ENCODE measurements around the gene MAPKAP1.

The MAPKAP1 gene

GRCh38 chr9:125630436-125630835 is 76.6 kb downstream of the MAPKAP1 start:
- Histone ChIP-seq H3K4me1 (ENCODE audit: control insufficient read depth in 1 of 2, insufficient read depth in 1 of 2, low read depth in 1 of 2, low read length in 1 of 2) (peaks cover 59 to 60% of the 10 kb centered on the region in 2 experiments), H3K36me3 (no peaks in the 10 kb centered on the region), H3K9me3 (no peaks in the 10 kb centered on the region), H3K4me3 (ENCODE audit: low read depth in 1 of 2, low read length in 1 of 2) (no peak overlapping the region), H3K27me3 (no peaks in the 10 kb centered on the region), H3K27ac (peak overlapping the region; percentile 80)
- TF ChIP-seq CTCF (IDR thresholded peaks at IDR 0.05) = no peak

- no peak overlapping the region for H3K4me3 ChIP-seq (ENCODE audit: low read depth in 1 of 2, low read length in 1 of 2)
- peak overlapping the region; percentile 80 for H3K27ac ChIP-seq
- H3K9me3 ChIP-seq = no peaks in the 10 kb centered on the region
- H3K36me3 ChIP-seq = no peaks in the 10 kb centered on the region
- no peaks in the 10 kb centered on the region for H3K27me3 ChIP-seq
- no peak for TF ChIP-seq CTCF (IDR thresholded peaks at IDR 0.05)
- peaks cover 59 to 60% of the 10 kb centered on the region in 2 experiments for H3K4me1 ChIP-seq (ENCODE audit: control insufficient read depth in 1 of 2, insufficient read depth in 1 of 2, low read depth in 1 of 2, low read length in 1 of 2)
These were observed 77.6 kb downstream of the MAPKAP1 start for GRCh38 chr9:125629446-125629845.

- no peak overlapping the region for H3K4me3 ChIP-seq (ENCODE audit: low read depth in 1 of 2, low read length in 1 of 2)
- TF ChIP-seq CTCF (IDR thresholded peaks at IDR 0.05) = no peak
- no peak overlapping the region for H3K27ac ChIP-seq
- H3K36me3 ChIP-seq = no peaks in the 10 kb centered on the region
- no peaks in the 10 kb centered on the region for H3K9me3 ChIP-seq
- peaks cover 32 to 33% of the 10 kb centered on the region in 2 experiments for H3K4me1 ChIP-seq (ENCODE audit: control insufficient read depth in 1 of 2, insufficient read depth in 1 of 2, low read depth in 1 of 2, low read length in 1 of 2)
- no peaks in the 10 kb centered on the region for H3K27me3 ChIP-seq
These were observed 80.8 kb downstream of the MAPKAP1 start for GRCh38 chr9:125626187-125626586.

- Histone ChIP-seq H3K36me3 (no peaks in the 10 kb centered on the region), H3K4me1 (ENCODE audit: control insufficient read depth in 1 of 2, insufficient read depth in 1 of 2, low read depth in 1 of 2, low read length in 1 of 2) (no peaks in the 10 kb centered on the region), H3K4me3 (ENCODE audit: low read depth in 1 of 2, low read length in 1 of 2) (no peak overlapping the region), H3K27me3 (no peaks in the 10 kb centered on the region), H3K9me3 (no peaks in the 10 kb centered on the region), H3K27ac (no peak overlapping the region)
- no peak for TF ChIP-seq CTCF (IDR thresholded peaks at IDR 0.05)
These were observed 85.8 kb downstream of the MAPKAP1 start for GRCh38 chr9:125621170-125621569.

- Histone ChIP-seq H3K36me3 (no peaks in the 10 kb centered on the region), H3K27ac (no peak overlapping the region), H3K27me3 (no peaks in the 10 kb centered on the region), H3K4me1 (ENCODE audit: control insufficient read depth in 1 of 2, insufficient read depth in 1 of 2, low read depth in 1 of 2, low read length in 1 of 2) (no peaks in the 10 kb centered on the region), H3K4me3 (ENCODE audit: low read depth in 1 of 2, low read length in 1 of 2) (no peak overlapping the region), H3K9me3 (no peaks in the 10 kb centered on the region)
- no peak for TF ChIP-seq CTCF (IDR thresholded peaks at IDR 0.05)
These were observed 86.8 kb downstream of the MAPKAP1 start for GRCh38 chr9:125620216-125620615.

GRCh38 chr9:125617087-125617486 is 89.9 kb downstream of the MAPKAP1 start:
- Histone ChIP-seq H3K4me1 (ENCODE audit: control insufficient read depth in 1 of 2, insufficient read depth in 1 of 2, low read depth in 1 of 2, low read length in 1 of 2) (no peaks in the 10 kb centered on the region), H3K27me3 (no peaks in the 10 kb centered on the region), H3K4me3 (ENCODE audit: low read depth in 1 of 2, low read length in 1 of 2) (no peak overlapping the region), H3K36me3 (peaks cover 4% of the 10 kb centered on the region), H3K9me3 (no peaks in the 10 kb centered on the region), H3K27ac (no peak overlapping the region)
- no peak for TF ChIP-seq CTCF (IDR thresholded peaks at IDR 0.05)
